ENCODE data around the gene APOL1.

- TF ChIP-seq, protein P1, sequence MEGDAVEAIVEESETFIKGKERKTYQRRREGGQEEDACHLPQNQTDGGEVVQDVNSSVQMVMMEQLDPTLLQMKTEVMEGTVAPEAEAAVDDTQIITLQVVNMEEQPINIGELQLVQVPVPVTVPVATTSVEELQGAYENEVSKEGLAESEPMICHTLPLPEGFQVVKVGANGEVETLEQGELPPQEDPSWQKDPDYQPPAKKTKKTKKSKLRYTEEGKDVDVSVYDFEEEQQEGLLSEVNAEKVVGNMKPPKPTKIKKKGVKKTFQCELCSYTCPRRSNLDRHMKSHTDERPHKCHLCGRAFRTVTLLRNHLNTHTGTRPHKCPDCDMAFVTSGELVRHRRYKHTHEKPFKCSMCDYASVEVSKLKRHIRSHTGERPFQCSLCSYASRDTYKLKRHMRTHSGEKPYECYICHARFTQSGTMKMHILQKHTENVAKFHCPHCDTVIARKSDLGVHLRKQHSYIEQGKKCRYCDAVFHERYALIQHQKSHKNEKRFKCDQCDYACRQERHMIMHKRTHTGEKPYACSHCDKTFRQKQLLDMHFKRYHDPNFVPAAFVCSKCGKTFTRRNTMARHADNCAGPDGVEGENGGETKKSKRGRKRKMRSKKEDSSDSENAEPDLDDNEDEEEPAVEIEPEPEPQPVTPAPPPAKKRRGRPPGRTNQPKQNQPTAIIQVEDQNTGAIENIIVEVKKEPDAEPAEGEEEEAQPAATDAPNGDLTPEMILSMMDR (IDR thresholded peaks at IDR 0.05) = no peak
- TF ChIP-seq ZFX (IDR thresholded peaks at IDR 0.05; ENCODE audit: borderline replicate concordance) = no peak
These were observed 26.7 kb upstream of the APOL1 start for GRCh38 chr22:36226189-36226588.

All from 22Rv1 (cell line).